SKM-1 (cell line): Measurements from ENCODE around the gene PPP2R5C.
"Not testable (repeated sequence)": the region's sequence is repeated elsewhere in the genome, so short reads cannot be mapped to it uniquely, and the experiment has no call there.

Experiments used
- DNase-seq: peaks from one replicate; lab custom pipeline; 2025; ENCODE audit not compliant: unreplicated experiment; lab: John Stamatoyannopoulos, UW

Gene PPP2R5C

DNA sequence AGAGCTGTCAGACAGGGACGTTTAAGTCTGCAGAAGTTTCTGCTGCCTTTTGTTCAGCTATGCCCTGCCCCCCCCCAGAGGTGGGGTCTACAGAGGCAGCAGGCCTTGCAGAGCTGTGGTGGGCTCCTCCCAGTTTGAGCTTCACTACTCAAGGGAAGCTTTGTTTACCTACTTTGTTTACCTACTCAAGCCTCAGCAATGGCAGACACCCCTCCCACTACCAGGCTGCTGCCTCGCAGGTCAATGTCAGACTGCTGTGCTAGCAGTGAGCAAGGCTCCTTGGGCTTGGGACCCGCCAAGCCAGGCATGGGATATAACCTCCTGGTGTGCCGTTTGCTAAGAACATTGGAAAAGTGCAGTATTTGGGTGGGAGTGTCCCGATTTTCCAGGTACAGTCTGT lies 11.8 kb upstream of the PPP2R5C start:
- not testable (repeated sequence) for DNase-seq

DNA sequence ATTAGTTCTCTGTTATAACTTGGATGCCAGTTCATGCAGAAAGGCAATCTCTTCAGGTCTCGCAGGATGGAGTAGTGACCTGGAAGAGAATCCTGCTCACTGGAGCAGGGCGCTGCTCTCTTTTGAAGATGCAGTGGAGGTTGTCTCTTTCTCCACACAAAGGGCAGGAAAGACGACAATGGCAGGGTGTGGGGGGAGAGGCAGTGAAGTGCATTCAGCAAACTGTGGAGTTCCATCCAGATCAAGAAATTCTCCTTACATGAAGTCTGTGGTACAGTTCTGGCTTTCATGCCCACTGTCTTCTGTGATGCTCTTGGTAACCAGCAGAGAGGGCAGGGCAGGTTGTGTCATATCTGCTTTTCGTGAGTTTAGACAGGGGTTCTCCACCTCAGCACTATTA lies 6.6 kb upstream of the PPP2R5C start:
- DNase-seq, result no peak

- DNase-seq, result no peak
Measured at GRCh38 chr14:101755591-101756324, 5.8 kb upstream of the PPP2R5C start.

DNA sequence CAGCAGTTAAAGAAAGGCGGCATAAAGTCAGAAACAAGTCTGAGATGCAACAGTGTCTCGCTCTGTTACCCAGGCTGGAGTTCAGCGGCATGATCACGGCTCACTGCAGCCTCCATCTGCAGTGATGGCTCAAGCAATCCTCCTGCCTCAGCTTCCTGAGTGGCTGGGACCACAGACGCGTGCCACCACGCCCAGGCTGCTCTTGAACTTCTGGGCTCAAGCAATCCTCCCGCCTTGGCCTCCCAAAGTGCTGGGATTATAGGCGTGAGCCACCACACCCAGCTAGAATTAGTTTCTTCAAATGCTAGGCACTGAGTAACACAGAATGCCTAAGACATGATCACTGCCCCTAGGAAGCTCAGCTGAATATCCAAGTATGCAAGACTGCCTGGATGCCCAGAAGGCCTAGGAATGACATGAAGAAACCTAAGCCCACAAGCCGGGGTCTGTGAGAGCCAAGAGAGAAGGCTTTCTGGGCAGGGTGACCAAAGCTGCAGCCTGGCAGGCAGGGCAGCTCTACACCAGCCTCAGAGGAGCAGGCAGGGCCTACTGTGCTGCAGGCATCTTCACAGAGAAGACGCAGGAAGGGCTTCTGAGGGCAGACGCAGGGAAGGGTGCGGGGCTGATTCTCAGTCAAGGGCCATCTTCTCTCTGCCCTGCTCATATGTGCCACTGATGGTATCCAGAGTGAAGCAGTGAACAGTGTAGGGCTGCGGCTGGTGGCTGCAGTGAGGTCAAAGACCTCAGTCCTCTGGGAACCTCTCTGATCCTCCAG lies 4.3 kb upstream of the PPP2R5C start:
- DNase-seq, result no peak

GRCh38 chr14:101757839-101758211 lies 3.7 kb upstream of the PPP2R5C start:
- no peak for DNase-seq

DNA sequence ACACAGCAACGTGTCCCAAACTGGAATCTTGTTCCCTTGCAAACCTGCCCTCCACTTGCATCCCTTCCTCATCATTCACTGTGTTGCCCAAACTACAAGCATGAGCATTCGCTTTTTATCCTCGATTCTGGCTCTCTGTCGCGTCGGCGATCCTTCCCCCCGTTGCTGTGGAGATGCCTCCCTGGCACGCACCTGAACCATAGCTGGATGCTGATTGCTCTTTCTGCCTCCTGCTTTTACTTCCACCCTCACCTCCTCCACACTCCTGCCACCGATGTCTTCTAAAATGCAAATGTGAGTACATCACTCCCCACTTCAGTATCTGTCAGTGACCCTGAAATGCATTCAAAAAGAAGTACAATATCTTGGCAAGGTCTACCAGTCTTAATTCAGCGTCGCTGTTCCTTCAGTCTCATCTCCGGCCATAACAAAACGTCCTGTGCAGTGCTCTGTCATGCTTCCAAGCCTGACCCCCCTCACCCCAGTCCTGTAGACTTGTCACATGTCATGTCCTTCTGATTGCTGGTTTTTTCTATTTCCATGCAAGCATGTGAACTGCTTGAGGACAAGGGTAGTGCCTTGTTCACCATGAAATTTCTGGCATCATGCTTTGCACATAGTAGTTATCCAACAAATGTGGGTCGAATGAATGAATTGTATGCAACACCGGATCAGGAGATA lies 2.5 kb upstream of the PPP2R5C start:
- no peak for DNase-seq

DNA sequence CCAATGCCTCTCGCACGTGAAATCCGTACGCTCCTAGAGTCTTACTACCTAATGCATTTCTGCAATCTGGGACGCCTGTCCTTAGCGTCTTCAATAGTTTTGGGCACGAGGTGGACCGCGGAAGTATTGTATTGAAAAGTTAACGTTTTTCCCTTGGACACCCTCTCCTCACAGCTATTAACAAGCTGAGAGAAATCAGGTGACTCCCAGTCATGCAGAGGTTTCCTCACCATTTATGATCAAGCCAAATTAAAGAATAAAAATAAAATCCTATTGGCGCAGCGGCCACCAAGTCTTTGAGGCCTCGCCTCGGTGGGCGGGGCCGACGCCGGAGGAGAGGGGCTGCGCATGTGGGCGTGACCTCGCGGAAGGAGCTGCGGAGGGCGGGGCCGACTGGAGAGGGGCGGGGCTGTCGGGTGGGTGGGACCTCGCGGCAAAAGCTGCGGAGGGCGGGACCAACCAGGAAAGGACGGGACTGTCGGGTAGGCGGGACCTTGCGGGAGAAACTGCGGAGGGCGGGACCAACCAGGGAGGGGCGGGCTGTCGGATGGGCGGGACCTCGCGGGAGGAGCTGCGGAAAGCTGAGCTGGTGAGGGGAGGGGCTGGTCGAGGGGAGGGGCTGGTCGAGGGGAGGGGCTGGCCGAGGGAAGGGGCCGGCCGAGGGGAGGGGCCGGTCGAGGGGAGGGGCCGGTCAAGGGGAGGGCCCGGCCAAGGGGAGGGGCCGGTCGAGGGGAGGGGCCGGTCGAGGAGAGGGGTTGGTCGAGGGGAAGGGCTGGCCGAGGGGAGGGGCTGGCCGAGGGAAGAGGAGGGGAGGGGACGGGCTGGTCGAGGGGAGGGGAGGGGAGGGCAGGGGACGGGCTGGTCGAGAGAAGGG lies 1.1 kb upstream of the PPP2R5C start:
- peak; percentile 47 for DNase-seq

DNA sequence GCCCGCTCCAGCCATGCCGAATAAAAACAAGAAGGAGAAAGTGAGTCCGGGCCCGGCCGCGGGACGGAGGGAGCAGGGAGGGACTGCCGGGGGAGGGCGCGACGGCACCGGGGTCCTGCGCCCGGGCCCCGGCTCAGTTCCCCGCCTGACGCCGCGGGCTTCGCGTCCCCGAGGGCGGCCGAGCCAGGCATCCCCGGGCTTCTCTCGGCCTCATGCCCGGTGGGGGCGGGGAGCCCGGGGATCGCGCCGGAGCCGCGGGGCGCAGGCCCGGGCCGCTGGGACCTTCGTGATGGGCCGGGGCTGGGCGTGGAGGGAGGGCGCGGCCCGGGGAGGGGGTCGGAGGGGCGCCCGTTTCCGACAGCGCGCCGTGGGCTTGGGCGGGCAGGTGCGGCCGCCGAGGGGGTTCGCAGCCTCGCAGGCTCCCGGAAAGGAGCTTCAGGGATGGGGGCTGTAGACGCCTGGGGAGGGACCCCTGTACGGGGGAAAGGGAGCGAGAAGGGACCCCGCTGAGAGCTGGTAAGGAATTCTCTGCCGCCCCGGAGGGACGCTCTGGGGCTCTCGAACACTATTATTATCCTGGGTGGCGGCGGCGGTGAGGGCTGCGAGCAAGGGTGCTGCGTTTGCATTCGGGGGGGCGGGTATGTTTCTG lies 496 bp downstream of the PPP2R5C start:
- DNase-seq, result no peak

- no peak for DNase-seq
Measured at GRCh38 chr14:101762530-101763101, 1.1 kb downstream of the PPP2R5C start.

DNA sequence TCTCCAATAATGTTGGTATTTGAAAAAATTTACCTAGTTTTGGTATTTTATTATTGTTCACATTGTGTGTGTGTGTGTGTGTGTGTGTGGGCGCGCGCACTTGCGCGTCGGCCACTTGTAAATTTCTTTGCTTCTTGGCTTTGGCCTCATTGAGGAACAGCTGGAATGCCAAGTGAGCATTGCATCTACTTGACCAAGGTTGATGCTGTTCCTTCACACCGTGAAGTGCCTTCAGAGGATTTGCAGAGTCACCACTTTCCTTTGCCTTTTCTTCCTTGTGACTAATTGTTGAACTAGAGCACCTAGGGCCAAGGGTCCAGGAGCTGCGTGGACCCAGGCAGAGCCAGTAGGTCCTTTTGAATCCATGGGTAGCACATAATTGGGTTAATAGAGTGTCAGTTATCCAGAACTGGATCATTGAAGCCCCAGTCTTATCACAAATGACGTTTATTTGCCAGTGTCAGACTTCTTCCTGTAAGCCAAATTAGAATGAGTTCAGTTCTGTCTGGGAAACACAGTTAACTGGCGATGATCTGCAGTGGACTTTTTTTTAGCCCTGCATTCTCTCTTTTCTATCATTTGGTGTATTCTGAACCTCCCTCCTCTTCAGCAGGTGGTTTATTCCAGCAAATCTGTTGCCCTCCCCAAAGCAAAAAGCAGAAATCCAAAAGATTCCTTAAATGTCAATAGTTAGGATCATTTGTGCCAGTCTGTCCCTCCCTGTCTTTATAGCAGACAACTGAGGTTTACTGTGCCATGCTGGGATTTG lies 2.6 kb downstream of the PPP2R5C start:
- DNase-seq, result no peak

DNA sequence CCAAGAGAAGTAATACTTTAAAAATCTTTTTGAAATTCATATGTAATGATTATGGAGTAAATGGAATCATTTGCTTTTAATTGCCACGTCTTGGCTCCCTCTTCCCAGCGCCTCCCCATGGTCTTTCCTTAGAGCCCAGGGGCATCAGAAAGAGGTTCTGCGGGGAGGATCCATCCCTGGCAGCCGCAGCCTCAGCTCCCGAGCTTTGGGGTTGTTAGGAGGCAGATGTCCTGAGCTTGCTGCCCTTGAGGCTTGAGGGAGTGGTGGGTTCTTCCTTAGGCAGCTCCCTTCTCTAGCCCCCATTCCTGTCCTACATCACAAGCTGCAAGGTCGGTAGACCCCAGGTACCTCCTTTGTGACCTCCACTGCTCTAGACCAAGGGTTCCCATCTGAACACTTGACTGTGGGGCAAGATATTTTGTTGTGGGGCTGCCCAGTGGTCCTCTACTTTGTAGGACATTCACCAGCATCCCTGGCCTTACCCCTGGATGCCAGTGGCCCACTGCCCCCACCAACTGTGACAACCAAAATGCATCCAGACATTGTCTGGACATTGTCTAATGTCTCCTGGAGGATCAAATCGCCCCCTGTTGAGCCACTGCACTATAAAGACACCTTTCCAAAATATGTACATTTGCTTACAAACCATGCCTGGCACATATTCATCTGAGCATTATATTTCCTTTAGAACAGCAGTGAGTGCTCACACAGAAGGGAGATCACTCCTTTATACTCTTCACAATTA lies 6.3 kb downstream of the PPP2R5C start:
- no peak for DNase-seq

- DNase-seq, result no peak
Measured at GRCh38 chr14:101770183-101770582, 8.7 kb downstream of the PPP2R5C start.

DNA sequence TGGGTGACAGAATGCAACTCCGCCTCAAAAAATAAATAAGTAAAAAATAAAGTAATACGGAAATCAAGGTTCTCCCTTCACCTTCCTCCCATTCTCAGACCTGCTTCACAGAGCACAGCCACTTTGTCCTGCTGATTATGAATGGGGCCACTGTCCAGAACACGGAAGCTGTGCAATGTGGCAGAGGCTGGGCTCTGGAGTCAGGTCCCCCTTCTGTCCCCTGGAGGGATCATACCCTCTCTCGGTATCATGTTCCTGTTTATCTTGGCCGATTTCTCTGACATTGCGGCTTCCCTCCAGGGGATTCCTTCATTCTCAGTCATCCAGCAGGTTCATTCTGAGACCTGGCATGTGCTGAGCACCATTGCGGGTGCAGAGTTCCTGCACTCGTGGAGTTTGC lies 11.3 kb downstream of the PPP2R5C start:
- DNase-seq, result no peak

DNA sequence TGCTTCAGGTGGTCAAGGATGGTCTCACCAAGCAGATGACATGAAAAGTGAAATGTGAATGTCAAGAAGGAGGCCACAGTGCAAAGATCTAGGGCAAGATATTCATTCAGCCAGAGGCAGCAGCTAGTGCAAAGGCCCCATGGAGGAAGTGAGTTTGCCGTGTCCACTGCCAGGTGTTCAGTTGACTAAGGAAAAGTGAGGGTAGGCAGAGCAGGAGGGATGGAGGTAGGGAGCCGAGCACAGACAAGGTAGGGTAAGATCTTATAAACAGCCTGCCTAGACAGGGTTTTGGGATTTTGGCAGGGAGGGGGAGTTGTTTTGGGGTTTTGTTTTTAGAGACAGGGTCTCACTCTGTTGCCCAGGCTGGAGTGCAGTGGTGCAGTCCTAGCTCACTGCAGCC lies 11.9 kb downstream of the PPP2R5C start:
- DNase-seq, result no peak

GRCh38 chr14:101774006-101774795 lies 12.7 kb downstream of the PPP2R5C start:
- no peak for DNase-seq

DNA sequence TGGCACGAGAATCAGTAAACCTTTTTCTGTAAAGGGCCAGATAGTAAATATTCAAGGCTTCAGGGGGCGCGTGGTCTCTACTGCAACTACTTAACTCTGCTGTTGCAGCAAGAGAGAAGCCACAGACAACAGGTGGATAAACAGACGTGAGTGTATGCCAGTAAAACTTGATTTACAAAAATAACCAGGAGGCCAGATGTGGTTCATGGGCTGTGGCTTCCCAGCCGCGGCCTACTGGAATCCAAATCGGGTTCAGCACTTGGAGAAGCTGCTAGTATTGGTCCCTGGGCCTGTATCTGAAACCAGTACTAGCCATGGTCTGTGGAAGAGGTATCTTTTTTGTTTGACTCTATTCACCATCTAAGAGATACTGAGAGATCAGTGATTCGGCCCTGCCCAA lies 13.3 kb downstream of the PPP2R5C start:
- no peak for DNase-seq

DNA sequence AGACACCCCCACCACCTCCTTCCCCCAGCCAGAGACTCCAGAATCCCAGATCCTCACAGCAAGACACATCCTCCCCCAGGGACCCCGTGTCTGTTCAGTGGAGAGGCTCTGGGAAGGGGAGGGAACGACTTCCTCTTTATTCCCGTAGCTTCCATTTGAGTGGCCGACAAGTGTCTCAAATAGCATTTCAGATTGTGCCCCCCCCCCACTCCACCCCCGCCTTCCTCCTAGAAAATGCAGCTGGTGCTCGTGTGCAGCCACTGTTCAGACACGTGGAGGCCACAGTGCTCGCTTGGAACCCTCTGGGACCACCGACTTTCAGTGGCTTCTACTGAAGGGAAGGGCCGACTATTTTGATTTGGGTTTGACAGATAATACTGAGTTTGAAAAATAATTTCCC lies 14.3 kb downstream of the PPP2R5C start:
- no peak for DNase-seq

DNA sequence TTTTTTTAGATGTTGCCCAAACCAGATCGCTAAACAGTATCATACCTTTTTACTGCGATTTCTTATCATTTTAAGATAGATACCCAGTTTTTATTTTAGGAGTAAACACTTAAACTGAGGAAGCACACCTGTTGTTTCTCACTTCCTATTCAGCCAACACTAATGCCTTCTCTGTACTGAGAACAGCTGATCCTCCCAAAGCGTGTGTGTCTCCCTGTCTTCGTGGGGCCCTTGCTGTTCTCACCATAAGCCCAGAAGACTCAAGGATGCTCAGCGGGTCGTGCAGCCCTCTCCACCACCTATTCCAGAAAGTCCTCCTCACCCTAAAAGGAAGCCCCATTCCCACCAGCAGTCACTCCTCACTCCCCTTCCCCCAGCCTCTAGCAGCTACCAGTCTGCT lies 14.8 kb downstream of the PPP2R5C start:
- DNase-seq, result no peak
